Middle frontal gyrus (tissue), 1 donor: Measurements from ENCODE around the gene MORN4.
A peak's percentile ranks its signal among the peaks of the same experiment; 100 is the strongest.
"Not testable (repeated sequence)": the region's sequence is repeated elsewhere in the genome, so short reads cannot be mapped to it uniquely, and the experiment has no call there.

Experiments used
- DNase-seq: peaks from one replicate; pipeline ENCODE4 v3.0.0-alpha.2; 2015; ENCODE audit warnings: low spot score; ENCODE audit errors: extremely low spot score

Gene MORN4

GRCh38 chr10:97632949-97633884 is at the start of gene MORN4:
Gene MORN4, minus strand, starts transcription at chr10:97633500. Its CDS starts 13,847 bp downstream, at chr10:97619653.
- DNase-seq, result peak; percentile 91

- no peak for DNase-seq
These were observed 48.7 kb upstream of the MORN4 start for GRCh38 chr10:97682042-97682441.

DNA sequence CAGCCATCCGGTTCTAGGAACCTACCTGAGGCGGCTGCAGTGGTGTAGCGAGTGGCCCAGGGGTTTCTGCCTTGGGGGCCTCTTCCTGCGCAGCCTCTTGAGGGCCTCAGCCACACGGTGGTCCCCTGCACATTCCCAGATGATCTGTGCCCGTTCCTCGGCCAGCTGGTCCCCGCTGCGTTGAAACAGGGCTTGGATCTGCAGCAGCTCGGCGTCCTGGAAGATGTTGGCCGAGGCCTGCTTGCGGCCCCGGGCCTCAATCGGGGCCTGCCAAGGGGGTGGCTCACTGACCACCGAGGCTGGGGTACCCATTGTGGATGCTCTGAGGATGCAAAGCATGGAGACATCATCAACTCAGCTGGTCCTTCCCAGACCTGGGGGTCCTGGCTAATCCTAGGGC is 46.3 kb upstream of the MORN4 start:
- no peak for DNase-seq

DNA sequence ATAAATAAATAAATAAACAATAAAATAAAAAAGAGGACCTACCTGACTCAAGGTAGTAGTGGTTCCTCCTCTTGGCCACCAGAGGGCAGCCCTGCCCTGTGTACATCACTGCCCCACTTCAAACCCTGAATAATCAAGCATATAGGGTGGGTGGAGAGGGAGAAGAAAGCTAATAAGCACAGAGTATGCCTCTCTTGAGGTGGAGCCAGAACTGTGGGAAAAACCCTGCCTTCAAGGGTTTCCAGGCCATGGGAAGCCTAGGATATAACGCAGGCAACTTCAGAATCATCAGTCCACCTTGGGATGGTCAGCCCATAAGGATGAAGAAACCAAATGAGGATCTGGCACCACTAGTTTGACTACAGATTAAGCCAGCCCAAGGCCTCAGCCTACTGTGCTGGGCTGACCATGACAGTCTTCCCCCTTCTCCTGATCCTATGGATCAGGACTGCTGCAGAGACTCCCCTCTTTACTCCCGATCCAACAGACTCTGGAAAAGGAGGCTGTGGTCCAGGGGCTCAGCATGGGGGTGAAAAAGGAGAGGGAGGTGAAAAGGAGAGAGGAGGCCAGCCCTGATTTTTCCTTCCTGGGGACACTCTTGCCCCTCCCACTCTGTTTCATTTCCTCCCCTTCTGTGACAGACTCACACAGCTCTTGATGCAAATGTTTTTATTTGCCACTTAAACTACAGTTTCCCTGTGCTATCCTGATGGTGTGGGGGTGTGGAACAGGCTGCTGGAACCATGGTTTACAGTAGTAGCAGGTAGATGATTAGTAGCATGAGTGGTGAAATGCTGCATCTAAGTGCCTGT is 43.7 kb upstream of the MORN4 start:
- no peak for DNase-seq

DNA sequence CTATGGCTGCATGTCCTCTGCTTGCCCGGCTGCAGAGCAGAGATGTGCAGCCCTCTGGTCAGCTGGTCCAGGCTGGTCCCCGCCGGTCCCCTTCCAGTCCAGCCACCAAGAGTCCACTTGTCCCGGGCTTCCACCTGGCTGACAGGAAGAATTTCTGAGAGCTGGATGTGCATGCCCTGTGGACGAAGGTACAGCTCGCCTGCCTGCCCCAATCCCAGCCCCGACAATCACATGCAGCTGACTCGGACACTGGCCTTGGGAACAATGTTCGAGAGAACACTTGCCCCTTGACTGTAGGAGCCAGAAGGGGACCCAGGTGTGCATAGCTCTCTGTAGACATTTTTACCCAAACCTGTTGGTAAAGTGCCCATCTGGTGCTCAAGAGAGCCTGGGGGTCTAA is 41.9 kb upstream of the MORN4 start:
- DNase-seq, result no peak

- no peak for DNase-seq
These were observed 40.6 kb upstream of the MORN4 start for GRCh38 chr10:97673736-97674525.

- no peak for DNase-seq
These were observed 36.3 kb upstream of the MORN4 start for GRCh38 chr10:97669571-97669970.

- no peak for DNase-seq
These were observed 34.2 kb upstream of the MORN4 start for GRCh38 chr10:97667463-97667862.

GRCh38 chr10:97666992-97667391 is 33.7 kb upstream of the MORN4 start:
- DNase-seq, result no peak

- DNase-seq, result no peak
These were observed 31.1 kb upstream of the MORN4 start for GRCh38 chr10:97664282-97664850.

DNA sequence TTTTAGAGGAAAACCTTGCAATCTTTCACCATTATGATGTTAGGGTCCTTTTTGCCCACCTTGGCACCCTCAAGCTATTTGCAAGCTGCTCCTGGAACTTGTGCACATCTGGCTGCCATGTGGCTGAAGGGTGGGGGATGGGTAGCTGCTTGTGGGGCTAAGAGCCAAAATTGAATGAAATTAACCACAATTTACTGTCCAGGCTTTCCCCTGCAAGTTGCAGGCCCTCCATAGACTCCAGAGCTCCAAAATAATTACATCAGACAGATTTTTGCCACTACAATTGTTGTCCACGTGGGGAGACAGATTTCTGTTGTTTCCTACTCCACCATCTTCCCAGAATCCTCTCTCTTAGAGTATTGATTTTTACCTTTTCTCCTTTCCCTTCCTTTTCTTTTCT is 26.3 kb upstream of the MORN4 start:
- DNase-seq, result no peak

DNA sequence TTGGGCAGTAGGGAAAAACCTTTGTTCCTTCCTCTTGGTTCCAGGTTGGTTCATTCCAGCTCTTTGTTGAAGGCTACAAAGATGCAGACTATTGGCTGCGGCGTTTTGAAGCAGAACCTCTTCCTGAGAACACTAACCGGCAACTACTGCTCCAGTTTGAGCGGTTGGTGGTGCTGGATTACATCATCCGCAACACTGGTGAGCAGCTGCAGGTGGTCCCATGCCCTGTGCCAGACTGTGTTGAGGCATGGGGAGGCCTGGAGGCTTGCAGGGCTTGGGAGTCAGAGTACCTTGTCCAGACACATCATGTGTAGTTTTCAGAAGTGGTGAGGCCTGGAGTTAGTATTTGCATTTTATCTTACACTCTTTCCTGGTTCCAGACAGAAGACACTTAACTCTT is 23.5 kb upstream of the MORN4 start:
- DNase-seq, result no peak

GRCh38 chr10:97651773-97652172 is 18.5 kb upstream of the MORN4 start:
- no peak for DNase-seq

DNA sequence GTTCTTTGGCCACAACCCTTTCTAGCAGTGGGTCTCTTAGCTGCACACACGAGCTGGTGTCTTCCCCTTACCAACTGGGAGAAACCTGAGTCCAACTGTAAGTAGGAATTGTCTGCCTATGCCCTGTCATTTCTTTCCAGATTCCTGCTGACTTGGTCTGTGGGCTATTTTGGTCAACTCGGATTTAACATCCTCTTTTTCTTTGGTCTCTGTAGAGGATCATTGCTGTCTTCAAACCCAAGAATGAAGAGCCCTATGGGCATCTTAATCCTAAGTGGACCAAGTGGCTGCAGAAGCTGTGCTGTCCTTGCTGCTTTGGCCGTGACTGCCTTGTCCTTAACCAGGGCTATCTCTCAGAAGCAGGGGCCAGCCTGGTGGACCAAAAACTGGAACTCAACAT is 17.4 kb upstream of the MORN4 start:
- DNase-seq, result no peak

GRCh38 chr10:97649405-97649750 is 16.1 kb upstream of the MORN4 start:
- not testable (repeated sequence) for DNase-seq

- no peak for DNase-seq
These were observed 15.5 kb upstream of the MORN4 start for GRCh38 chr10:97648562-97649404.

- no peak for DNase-seq
These were observed 14.3 kb upstream of the MORN4 start for GRCh38 chr10:97647556-97647955.

- DNase-seq, result no peak
These were observed 11.6 kb upstream of the MORN4 start for GRCh38 chr10:97644936-97645335.

GRCh38 chr10:97643441-97643985 is 10.2 kb upstream of the MORN4 start:
- DNase-seq, result no peak
